NCI-H1092 (cell line): ENCODE data around the gene P2RX4.
"Not testable (repeated sequence)": the region's sequence is repeated elsewhere in the genome, so short reads cannot be mapped to it uniquely, and the experiment has no call there.

ENCODE experiments used
- DNase-seq: peaks from one replicate; lab custom pipeline; 2025; lab: John Stamatoyannopoulos, UW

Gene P2RX4

DNA sequence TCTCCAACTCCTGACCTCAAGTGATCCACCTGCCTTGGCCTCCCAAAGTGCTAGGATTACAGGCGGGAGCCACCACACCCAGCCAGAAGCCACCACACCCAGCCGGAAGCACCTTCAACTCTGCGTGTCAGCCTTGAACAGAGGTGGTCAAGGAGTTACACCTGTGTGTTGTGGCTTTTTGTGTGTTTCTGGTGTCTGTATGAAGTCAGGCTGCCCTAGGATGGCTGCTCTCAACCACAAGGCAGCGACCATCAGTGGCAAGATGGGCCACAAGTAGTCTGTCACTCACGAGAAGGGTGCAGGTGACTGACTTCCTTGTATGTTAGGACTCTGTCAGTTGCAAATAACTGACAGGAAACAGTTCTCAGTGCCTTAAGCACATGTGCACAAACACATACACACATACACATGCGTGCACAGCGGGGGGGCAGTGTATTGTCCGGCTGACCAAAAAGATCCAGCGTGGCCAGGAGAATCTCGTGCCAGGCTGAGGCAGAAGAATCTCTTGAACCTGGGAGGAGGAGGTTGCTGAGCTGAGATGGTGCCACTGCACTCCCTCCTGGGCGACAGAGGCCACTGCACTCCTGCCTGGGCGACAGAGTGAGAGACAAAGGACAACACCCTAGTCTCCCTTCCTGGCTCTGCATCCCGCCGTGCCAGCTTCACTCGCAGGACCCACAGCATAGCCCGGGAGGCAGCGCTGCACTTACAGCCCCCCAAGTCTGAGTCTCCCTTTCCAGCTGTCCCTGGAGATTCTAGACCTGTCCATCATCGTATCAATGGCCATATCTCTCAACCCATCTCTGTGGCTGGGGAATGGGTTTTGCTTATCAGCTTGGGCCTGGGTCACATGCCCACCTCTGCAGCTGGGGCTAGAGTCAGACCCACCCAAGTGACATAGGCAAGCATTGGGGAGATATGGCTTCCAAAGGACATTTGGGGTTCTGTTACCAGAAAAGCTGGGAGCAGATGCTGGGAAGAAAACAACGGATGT is 13.7 kb downstream of the P2RX4 start:
- DNase-seq = no peak

DNA sequence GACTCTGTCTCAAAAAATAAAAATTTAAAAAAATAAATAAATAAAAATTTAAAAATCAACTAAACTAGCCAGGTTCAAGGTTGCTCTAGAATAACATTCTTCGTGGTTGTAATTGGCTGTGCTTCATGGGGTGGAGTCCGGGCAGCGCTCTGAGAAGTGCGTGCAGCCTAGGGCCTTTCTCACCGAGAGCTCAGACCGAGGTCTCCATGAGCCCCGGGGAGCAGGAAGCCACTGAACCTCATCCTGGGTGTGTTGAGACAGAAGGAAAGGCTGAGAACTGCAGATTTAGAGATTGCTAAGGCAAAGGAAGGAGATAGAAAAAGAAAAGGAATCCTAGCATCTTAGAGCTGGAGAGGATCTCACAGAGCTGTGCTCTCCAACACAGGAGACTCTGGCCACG is 14.7 kb downstream of the P2RX4 start:
- no peak for DNase-seq

DNA sequence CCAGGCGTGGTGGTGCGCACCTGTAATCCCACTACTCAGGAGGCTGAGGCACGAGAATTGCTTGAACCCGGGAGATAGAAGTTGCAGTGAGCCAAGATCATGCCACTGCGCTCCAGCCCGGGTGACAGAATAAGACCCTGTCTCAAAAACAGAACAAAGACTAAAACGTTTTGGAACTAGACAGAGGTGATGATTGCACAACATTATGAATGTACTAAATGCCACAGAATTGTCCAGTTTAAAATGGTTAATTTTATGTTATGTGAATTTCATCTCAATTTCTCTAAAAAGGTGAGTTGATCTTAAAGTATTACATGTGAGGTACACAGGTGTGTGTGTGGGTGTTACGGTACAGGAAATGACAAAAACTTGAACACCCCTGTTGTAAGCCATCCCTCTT is 16.5 kb downstream of the P2RX4 start:
- no peak for DNase-seq

DNA sequence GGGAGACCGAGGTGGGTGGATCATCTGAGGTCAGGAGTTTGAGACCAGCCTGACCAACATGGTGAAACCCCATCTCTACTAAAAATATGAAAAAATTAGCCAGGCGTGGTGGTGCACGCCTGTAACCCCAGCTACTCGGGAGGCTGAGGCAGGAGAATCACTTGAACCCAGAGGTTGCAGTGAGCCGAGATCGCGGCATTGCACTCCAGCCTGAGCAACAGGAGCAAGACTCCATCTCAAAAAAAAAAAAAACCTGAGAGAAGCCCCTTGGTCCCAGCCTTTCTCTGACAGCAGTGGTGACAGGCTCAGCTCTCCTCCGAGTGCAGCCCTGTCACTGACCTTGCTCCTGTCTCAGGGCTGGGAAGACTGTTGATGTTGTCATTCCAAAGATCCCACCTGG is 16.9 kb downstream of the P2RX4 start:
- not testable (repeated sequence) for DNase-seq

DNA sequence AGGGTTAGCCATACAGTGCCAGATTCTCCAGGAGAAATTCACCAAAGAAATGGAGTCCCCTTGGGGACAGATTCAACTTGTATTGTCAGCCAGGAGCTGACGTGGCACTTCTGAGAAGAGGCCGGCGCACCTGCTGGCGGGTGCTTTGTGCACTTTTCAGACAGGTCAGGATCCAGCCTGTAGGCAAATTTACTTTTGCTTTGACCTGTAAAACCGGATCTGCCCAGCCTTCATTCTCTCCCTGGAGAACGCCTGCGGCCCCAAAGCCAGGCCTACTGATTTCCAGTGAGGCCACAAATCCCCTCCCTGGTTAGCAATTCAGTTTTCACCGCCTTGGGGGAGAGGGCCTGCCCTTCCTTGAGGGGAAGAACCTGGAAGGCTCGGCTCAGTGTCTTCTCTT is 17.4 kb downstream of the P2RX4 start:
- DNase-seq = no peak

DNA sequence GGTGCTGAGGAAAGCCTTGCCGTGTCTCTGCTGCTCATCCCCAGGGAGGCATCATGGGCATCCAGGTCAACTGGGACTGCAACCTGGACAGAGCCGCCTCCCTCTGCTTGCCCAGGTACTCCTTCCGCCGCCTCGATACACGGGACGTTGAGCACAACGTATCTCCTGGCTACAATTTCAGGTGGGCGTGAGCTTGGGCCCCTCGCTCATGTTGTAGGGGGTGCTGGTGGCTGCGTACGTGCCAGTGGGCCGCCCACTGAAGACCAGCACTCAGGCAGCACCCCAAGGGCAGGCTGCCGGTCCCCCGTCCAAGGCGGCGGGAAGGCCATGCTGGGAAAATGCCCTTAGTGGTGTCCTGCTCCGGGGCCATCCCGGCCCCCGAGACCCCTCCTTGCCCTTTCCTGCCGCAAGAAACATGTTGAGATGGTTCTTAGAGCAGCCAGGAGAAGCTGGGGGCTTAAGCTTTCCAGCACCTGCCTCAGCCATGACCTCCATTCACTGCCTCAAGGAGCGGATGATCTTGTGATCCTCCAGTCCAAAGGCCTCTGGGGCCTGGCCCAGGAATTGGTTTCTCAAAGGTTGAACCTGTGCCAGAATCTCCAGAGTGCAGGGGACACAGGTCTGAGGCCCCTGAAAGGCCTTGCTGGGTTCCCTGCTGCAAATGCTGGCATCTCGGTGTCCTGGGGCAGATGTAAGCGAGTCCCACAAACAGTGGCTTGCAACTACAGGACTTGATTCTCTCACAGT is 19.2 kb downstream of the P2RX4 start:
- no peak for DNase-seq

DNA sequence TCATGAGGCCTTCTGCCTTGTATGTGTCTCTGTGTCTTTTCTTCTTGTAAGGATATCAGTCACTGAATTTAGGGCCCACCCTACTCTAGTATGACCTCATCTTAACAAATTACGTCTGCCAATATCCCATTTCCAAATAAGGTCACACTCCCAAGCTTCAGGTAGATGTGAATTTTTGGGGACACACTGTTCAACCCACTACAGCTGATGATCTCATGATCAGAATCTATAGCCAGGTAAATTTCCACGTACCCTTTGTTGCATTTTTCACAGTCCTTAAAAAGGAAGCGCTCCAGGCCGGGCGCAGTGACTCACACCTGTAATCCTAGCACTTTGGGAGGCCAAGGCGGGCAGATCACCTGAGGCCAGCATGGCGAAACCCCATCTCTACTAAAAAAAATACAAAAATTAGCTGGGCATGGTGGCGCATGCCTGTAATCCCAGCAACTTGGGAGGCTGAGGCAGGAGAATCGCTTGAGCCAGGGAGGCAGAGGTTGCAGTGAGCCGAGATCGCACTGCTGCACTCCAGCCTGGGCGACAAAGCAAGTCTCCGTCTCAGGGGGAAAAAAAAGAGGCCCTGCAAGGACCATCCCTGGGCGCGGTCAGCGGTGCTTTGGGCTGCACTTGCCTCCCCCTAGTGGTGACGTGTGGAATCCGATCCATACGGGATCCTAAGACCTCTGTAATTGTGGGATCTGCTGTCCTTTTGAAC is 20.1 kb downstream of the P2RX4 start:
- not testable (repeated sequence) for DNase-seq

DNA sequence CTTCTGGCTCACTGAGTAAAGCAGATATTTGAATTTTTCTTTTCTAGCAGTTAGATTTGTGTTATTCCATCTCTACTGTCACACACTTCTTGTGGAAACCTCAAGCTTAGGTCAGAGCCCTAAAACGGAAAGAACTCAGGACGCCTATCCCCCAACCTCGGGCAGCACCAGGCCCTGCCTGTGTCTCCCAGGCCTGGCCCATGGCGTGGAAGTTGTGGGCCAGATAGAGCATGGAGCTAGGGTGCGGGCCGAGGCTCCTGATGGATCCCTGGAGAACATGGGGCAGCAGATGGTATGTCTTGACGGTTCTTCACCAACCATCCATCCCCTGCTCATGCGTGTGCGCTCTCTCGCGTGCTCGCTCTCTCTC is 20.6 kb downstream of the P2RX4 start:
- DNase-seq = no peak

DNA sequence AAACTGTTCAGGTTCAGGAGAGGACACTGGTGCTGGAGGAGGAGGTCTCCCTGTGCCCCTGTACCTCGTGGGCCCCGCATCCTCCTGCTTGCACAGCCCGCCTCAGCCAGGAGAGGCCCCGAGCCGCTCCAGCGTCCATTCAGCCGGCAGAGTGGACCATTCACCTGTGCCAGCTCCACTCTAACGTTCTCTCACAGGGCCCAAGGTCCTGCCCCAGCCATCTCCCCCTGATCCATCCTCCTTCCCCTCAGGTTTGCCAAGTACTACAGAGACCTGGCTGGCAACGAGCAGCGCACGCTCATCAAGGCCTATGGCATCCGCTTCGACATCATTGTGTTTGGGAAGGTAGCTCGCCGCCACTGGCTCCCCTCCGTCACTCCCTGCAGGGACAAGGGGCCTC is 22.2 kb downstream of the P2RX4 start:
- no peak for DNase-seq

DNA sequence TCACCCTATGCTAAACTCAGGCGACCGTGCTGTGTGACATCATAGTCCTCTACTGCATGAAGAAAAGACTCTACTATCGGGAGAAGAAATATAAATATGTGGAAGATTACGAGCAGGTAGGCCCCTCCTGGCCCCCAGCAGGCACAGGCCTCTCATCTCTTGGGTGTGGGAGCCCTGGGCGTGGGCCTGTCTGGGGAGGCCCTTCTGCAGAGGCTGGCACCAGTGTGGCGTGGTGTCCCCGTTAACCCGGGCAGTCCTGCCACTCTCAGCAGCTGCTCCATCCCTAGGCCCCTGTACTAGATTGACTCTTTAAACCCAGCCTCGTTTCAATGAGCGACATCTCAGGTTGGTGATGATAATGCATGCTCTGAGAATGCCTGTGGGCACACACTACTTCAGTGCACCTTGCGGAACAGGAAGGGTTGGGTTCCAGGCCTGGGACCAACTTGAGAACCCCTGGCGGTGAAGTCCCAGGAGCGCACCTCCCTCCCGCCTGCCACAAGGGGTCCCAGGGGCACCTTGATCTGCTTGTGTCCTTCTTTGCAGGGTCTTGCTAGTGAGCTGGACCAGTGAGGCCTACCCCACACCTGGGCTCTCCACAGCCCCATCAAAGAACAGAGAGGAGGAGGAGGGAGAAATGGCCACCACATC is 23.2 kb downstream of the P2RX4 start:
- DNase-seq = no peak

DNA sequence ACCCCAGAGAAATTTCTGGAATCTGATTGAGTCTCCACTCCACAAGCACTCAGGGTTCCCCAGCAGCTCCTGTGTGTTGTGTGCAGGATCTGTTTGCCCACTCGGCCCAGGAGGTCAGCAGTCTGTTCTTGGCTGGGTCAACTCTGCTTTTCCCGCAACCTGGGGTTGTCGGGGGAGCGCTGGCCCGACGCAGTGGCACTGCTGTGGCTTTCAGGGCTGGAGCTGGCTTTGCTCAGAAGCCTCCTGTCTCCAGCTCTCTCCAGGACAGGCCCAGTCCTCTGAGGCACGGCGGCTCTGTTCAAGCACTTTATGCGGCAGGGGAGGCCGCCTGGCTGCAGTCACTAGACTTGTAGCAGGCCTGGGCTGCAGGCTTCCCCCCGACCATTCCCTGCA is 23.7 kb downstream of the P2RX4 start:
- DNase-seq = no peak

DNA sequence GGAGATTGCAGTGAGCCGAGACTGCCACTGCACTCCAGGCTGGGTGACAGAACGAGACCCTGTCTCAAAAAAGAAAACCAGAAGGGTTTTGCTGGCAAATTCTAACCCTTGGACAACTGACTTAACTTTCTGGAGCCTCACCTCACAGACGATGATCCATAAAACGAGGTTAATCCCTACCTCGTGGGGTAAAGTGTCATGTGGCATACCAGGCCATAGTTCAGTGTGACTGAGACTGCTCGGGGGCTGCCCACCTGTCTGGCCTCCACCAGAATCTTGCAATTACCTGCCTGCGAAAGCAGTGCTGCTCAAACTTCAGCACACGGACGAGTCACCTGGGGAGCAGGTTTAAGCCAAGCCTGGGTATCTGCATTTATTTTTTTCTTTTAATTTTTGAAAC is 26.8 kb downstream of the P2RX4 start:
- no peak for DNase-seq

DNA sequence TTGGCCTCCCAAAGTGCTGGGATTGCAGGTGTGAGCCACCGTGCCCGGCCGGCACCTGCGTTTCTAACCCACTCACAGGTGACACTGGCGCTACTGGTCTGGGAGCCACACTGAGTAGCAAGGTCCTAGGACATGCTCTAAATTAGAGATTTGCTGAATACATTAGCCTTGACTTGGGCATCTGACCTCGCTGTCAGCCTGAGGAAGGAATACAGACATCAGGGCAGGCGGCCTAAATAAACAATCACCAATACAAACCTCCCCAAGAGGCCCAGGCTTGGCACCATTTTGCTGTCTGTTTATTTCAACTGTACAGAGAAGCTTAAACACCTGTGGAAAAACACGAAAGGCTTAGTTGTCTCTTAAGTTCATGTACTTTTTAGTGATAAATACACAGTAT is 27.5 kb downstream of the P2RX4 start:
- DNase-seq = no peak

DNA sequence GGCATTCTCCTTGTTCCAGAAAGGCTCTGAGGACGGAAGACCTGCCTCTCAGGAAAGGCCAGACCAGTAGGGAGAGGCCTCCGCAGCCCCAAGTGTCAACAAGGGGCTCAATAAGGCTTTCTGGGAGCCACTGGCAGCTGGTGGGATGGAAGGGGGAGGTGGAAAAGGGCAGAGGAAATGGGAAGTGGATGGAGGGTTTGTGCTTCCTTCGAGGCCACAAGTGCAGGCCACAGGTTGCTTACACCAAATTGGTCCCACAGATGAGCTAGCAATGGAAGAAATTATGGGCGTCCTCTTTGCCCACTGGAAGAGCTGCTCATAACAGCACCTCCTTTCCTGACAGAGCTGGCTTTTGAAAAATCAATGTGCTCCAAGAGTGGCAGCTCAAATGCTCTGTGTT is 28.2 kb downstream of the P2RX4 start:
- no peak for DNase-seq

DNA sequence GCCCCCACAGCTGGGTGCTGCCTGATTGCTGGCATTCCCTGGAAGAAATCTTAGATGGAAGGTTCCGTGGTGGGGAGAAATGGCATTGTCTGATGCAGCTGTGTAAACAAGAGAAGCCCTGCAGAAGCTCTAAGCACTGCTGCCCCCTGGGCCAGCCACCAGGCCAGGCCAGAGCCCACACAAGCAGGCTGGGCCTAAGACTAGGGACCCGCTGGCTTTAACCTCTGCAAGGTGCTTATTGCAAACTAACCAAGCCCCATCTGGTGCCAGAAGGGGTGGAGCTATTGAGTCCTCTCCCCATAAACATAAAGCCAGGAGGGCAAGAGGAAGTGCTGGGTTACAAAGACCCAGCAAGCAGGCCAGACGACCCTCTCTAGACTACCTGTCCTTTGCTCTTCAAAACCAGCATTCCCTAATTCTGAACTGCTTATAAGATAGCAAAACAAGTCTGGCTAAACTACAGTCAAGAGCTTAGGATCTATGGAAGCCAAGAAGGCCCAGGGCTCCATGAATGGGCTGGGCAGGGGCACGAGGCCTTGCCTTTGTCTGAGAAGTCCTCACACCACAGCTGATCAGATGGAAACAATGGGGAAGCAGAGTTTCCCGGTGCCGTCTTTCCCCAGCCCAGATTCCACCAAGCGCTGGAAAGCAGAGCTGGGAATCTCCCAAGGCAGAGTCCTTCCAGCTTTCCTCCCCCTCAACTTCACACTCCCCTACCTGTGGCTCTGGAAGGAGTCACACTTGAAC is 28.8 kb downstream of the P2RX4 start:
- DNase-seq = peak; percentile 84

DNA sequence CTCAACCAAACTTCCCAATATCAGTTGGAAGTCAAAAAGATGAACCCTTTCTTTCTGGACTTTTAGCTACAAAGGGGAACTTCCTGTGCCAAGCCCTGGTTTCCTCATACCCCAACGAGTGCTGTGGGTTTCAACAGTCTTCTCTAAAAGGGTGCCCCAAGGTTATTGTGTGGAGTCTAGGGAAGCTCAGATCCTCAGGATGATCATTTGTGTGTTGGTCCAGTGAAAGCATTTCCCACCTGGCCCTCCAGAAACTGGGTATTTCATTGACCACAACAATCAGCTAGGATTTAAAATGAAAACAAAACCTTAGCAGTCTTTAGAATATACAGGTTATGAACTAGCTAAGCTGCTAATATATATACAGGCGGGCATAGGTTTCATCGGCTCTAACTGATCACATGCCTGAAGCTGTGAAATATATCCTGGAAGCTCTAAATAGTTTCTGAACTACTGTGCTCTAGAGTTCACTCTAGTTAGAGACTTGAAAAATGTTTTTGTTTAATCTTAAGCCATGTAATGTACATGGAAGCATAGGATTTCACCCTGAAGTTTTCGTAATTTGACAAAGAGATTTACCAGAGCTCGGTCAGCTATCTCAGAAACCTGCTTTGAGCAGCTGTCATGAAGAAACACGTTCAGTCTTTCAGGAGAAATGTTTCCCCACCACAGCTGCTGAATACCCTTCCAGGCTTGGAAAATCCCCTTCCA is 29.6 kb downstream of the P2RX4 start:
- no peak for DNase-seq

DNA sequence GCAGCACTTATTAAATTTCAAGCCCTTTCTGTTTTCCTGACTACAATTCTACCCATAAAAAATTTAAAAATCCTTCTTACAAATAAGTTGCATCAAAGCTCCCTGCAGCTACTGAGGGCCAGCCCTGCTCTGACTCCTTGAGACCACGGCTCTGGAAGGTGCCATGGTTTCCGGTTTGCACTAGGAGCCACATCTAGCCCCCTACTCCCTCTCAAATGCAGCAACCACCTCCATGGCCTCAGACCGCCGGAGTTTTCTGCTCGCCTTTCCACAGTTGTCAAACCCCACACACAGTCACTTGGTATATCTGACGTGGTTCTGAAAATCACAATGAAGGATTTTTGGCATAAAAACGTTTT is 30.1 kb downstream of the P2RX4 start:
- DNase-seq = no peak

DNA sequence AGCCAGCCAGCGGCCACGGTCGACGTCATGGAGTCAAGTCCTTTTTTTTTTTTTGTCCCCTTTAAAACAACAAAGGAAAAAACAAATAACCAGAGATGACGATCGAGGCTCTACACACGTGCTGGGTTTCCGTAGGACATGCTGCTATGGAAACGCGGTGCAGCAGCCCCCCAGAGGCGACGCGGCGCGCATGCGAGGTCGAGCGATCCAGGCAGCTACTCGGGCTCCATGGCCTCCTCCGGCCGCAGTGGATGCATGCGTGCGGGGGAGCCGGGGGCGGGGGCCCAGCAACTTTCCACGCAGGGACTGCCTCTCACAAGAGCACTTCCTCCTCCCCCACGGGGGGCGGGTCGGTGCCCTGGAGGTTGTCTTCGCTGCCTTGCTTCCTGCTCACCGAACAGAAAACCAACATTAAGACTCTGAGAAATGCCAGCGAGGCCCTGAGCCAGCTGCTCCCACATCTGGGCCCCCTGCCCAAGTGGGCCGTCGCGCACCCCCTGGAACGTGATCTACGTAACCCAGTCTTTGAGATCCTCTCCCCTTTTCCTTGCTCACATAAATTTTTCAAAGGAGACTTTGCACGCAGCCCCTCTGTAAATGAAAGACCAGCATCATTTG is 30.7 kb downstream of the P2RX4 start:
- DNase-seq = no peak

DNA sequence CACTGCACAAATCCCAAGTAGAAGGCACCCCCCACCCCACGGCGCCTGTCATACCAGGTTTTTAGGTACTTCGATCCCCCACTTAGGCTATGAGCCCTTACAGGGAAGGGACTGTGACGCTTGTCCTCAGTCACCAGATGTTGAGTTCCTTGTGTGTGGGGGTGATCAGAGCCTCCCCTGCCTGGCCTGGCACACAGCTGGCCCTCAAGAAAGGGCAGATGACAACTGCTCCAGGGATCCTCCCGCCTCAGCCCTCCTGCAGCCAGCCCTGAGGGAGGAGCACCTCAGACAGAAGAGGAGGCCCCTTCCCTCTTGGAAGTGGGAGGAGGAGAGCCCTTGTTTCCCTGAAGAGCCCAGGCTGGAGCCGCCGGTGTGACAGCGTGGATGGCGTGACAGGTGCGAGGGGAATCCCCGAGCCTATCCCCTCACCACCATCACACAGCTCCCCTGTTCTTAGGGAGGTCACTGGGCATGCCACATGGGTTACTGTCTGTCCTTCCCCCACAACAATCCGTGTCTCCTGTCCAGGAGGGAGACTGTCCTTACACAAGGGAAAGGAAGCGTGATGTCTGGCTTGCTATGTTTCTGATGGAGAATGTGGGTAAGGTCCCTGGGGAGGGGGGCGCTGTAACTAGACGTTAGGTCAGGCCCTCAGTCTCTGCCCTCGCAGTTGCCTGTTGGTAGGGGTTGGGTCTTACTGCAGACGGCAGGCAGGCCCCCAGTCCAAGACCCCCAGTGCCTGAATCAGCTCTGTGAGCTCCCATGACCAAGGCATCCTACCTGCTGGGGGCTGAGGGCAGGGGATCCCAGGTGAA is 31.4 kb downstream of the P2RX4 start:
- no peak for DNase-seq

DNA sequence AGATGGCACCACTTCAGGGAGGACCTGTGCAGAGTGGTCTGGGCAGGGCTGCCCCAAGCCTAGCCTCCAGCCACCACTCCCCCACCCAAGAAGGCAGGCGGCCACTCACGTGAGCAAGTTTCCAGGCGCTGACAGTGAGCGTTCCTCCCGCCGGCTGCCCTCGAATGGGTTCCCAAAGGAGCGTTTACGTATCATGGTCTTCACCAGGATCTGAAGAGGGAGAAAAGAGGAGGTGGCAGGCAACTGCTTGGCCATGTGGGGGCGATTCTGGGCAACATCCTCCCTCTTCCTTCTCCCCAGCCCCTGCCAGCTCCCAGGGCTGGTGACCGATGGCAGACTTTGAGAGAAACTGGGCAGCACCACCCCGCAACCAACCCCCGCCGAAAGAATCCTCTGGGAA is 35.1 kb downstream of the P2RX4 start:
- no peak for DNase-seq
